Measurements from ENCODE around the gene GLRX3. TPM values are rescaled to one million over a fixed set of nuclear protein-coding genes. Genes with fewer than 3 reads are reported as not detected.

GLRX3 gene
- total and polyA plus RNA-seq, 10 of the 15 experiments (the other 5 are each of a cell fraction or from before 2014, with no cell fraction given), result 94.7 to 209 (median 131) TPM

GRCh38 chr10:130110246-130111112, 25.7 kb upstream of the GLRX3 start, which contains the start of gene C10orf143 (continued):
- TF ChIP-seq E4F1 (IDR thresholded peaks at IDR 0.05; ENCODE audit: borderline replicate concordance, partially characterized antibody), result peak; percentile 6
- no peak for TF ChIP-seq RELA (IDR thresholded peaks at IDR 0.05; ENCODE audit: borderline replicate concordance, partially characterized antibody)

- Histone ChIP-seq H3K4me1 (ENCODE audit: control insufficient read depth, insufficient read depth, low read length) (peaks cover 17% of the 10 kb centered on the region), H4K20me1 (ENCODE audit: control insufficient read depth, insufficient read depth) (no peaks in the 10 kb centered on the region), H3K79me2 (ENCODE audit: control insufficient read depth, insufficient read depth, low read length) (peaks cover 16% of the 10 kb centered on the region), H2AFZ (ENCODE audit: control insufficient read depth, low read depth, low read length) (peak overlapping the region; percentile 100), H3K9ac (ENCODE audit: control insufficient read depth, insufficient read depth, low read length) (peak overlapping the region; percentile 90), H3K4me2 (ENCODE audit: control insufficient read depth, insufficient read depth) (peak overlapping the region; percentile 100), H3K9me3 (replicated peaks; ENCODE audit: control insufficient read depth, insufficient read depth, low read length) (no peaks in the 10 kb centered on the region; the same call in 2 of the 3 replicates), H3K27ac (ENCODE audit: control insufficient read depth, insufficient read depth) (peak overlapping the region; percentile 87), H3K27me3 (replicated peaks in 1 of 2; ENCODE audit: control insufficient read depth in 2 of 2, insufficient read depth in 2 of 2, low read length in 1 of 2) (no peaks in the 10 kb centered on the region), H3K4me3 (peak overlapping the region; percentile 84), H3K36me3 (ENCODE audit: control insufficient read depth in 2 of 2, insufficient read depth in 2 of 2, low read length in 1 of 2) (no peaks in the 10 kb centered on the region)
- TSS peak; percentile 94 for BruUV-seq (replicated peaks)
- FAIRE-seq (peak; percentile 18), DNase-seq (ENCODE audit: low read depth, low spot score) (peak; percentile 88), ATAC-seq (peak; percentile 89)
- under 1% methylated on average over 47 of the region's 49 CpGs for WGBS (ENCODE audit: insufficient coverage, insufficient replicate concordance, low lambda C conversion rate, missing lambda C conversion rate)
- in situ Hi-C loops (cut with MboI) (loop anchor here (10.0 to 25.0 kb wide), 2 partner anchors 646 to 1074 kb away; partner anchors contain the start of gene MGMT), intact Hi-C loops (cut with micrococcal nuclease; ENCODE audit: unreplicated experiment) (no loop called here)
- ChIA-PET SMC1A (ENCODE audit: uncharacterized antibody, unreplicated experiment) (interaction anchor here (0.9 to 3.1 kb wide), 9 partner anchors 11 to 34 kb away, joined by 3 to 19 read pairs (median 10); partner anchors contain the start of gene GLRX3), POLR2A (interaction anchor here (1.1 to 3.1 kb wide), 4 partner anchors 16 to 31 kb away, joined by 10 to 48 read pairs (median 16); partner anchors contain the start of gene GLRX3), CTCF (interaction anchor here (0.5 to 3.9 kb wide), 11 partner anchors 11 to 69 kb away, joined by 3 to 45 read pairs (median 9); partner anchors contain the start of gene GLRX3), RAD21 (ENCODE audit: unreplicated experiment) (interaction anchor here (0.7 to 3.1 kb wide), 7 partner anchors 16 to 222 kb away, joined by 3 to 55 read pairs (median 4); partner anchors contain the start of gene GLRX3)
- TF ChIP-seq CEBPZ (IDR thresholded peaks at IDR 0.05; ENCODE audit: low read depth, low read length) (peak; percentile 17; the same call in 1 of the 2 replicates), PBX3 (IDR thresholded peaks at IDR 0.05; ENCODE audit: insufficient replicate concordance, low read depth, low read length) (peak; percentile 93), BMI1 (IDR thresholded peaks at IDR 0.05; ENCODE audit: borderline replicate concordance) (no peak), FOS (IDR thresholded peaks at IDR 0.05; ENCODE audit: borderline replicate concordance, extremely low read depth, insufficient read length) (peak; percentile 71), CREM (IDR thresholded peaks at IDR 0.05; ENCODE audit: low read depth) (peak; percentile 69), ZNF622 (IDR thresholded peaks at IDR 0.05) (no peak), EP300 (IDR thresholded peaks at IDR 0.05; ENCODE audit: borderline replicate concordance in 1 of 2, control insufficient read depth in 1 of 2, low read depth in 2 of 2, low read length in 2 of 2) (0 out of 4 replicates have a peak, but pooled peaks of 1 of the 2 experiments have one; percentile 21)
Measured at GRCh38 chr10:130111113-130111851, 24.9 kb upstream of the GLRX3 start.
